C4-2B (cell line): ENCODE measurements around the gene INHBB.

Experiments used
- ZFX ChIP-seq: fragments of 450-650 bp; IDR thresholded peaks from 2 replicates; pipeline ENCODE4 v1.6.1; 2017
- TF ChIP-seq, protein P1 (sequence below): fragments of 450-650 bp; conservative IDR thresholded peaks from 2 replicates; pipeline ENCODE4 v1.5.1; 2017; ENCODE audit warnings: mild to moderate bottlenecking

- TF ChIP-seq, protein P1, sequence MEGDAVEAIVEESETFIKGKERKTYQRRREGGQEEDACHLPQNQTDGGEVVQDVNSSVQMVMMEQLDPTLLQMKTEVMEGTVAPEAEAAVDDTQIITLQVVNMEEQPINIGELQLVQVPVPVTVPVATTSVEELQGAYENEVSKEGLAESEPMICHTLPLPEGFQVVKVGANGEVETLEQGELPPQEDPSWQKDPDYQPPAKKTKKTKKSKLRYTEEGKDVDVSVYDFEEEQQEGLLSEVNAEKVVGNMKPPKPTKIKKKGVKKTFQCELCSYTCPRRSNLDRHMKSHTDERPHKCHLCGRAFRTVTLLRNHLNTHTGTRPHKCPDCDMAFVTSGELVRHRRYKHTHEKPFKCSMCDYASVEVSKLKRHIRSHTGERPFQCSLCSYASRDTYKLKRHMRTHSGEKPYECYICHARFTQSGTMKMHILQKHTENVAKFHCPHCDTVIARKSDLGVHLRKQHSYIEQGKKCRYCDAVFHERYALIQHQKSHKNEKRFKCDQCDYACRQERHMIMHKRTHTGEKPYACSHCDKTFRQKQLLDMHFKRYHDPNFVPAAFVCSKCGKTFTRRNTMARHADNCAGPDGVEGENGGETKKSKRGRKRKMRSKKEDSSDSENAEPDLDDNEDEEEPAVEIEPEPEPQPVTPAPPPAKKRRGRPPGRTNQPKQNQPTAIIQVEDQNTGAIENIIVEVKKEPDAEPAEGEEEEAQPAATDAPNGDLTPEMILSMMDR = no peak
- TF ChIP-seq ZFX = no peak
Observed at GRCh38 chr2:120369250-120369649, 23.3 kb downstream of the INHBB start.
